ENCODE results near the gene RPS6KA5. TPM values are rescaled to one million over a fixed set of nuclear protein-coding genes. Genes with fewer than 3 reads are reported as not detected.
"Not testable (repeated sequence)": the region's sequence is repeated elsewhere in the genome, so short reads cannot be mapped to it uniquely, and the experiment has no call there.

Gene RPS6KA5
- total RNA-seq, 2 donors from 2014 or later = 8.9 to 10.3 TPM

- intact Hi-C loops (cut with DNase I) = no loop called here
- DNase-seq (ENCODE audit: low spot score) = no peak
- H3K27me3 ChIP-seq (replicated peaks; ENCODE audit: insufficient read depth) = no peaks in the 10 kb centered on the region
- H3K36me3 ChIP-seq = no peaks in the 10 kb centered on the region
- no peaks in the 10 kb centered on the region for H3K9me3 ChIP-seq
- no peaks in the 10 kb centered on the region for H3K4me1 ChIP-seq (replicated peaks)
- H3K4me3 ChIP-seq = no peak overlapping the region
- TF ChIP-seq POLR2A (IDR thresholded peaks at IDR 0.05) (no peak), POLR2AphosphoS5 (IDR thresholded peaks at IDR 0.05) (no peak), CTCF (IDR thresholded peaks at IDR 0.05) (no peak)
- H3K27ac ChIP-seq = no peak overlapping the region
These were observed 104.2 kb downstream of the RPS6KA5 start for GRCh38 chr14:90956273-90956672.

- WGBS = 70% methylated on average over 2 of the region's 2 CpGs
These were observed 106.8 kb downstream of the RPS6KA5 start for GRCh38 chr14:90953643-90954042.

GRCh38 chr14:90943367-90943766, 117.1 kb downstream of the RPS6KA5 start:
- 92% methylated on average over 3 of the region's 3 CpGs for WGBS
- H3K4me1 ChIP-seq (replicated peaks) = no peaks in the 10 kb centered on the region
- TF ChIP-seq POLR2AphosphoS5 (IDR thresholded peaks at IDR 0.05) = no peak
- TF ChIP-seq POLR2A (IDR thresholded peaks at IDR 0.05) = no peak
- TF ChIP-seq CTCF (IDR thresholded peaks at IDR 0.05) = no peak

More at GRCh38 chr14:90953643-90954042, 106.8 kb downstream of the RPS6KA5 start:
- H3K4me1 ChIP-seq (replicated peaks); H3K27ac ChIP-seq; H3K36me3 ChIP-seq; H3K9me3 ChIP-seq; intact Hi-C loops (cut with DNase I); DNase-seq (ENCODE audit: low spot score); H3K4me3 ChIP-seq; H3K27me3 ChIP-seq (replicated peaks; ENCODE audit: insufficient read depth): not testable (repeated sequence)

GRCh38 chr14:90942511-90942910, 117.9 kb downstream of the RPS6KA5 start:
- Histone ChIP-seq H3K27me3 (replicated peaks; ENCODE audit: insufficient read depth) (no peaks in the 10 kb centered on the region), H3K9me3 (no peaks in the 10 kb centered on the region), H3K27ac (no peak overlapping the region), H3K4me3 (no peak overlapping the region), H3K36me3 (no peaks in the 10 kb centered on the region), H3K4me1 (replicated peaks) (no peaks in the 10 kb centered on the region)
- 94% methylated on average over 2 of the region's 2 CpGs for WGBS
- DNase-seq (ENCODE audit: low spot score) = no peak
- TF ChIP-seq POLR2A (IDR thresholded peaks at IDR 0.05) (no peak), CTCF (IDR thresholded peaks at IDR 0.05) (no peak), POLR2AphosphoS5 (IDR thresholded peaks at IDR 0.05) (no peak)
- intact Hi-C loops (cut with DNase I) = no loop called here

More at GRCh38 chr14:90943367-90943766, 117.1 kb downstream of the RPS6KA5 start:
- no peak for DNase-seq (ENCODE audit: low spot score)
- no peak overlapping the region for H3K27ac ChIP-seq
- no peaks in the 10 kb centered on the region for H3K36me3 ChIP-seq
- no peaks in the 10 kb centered on the region for H3K27me3 ChIP-seq (replicated peaks; ENCODE audit: insufficient read depth)
- intact Hi-C loops (cut with DNase I) = no loop called here
- no peaks in the 10 kb centered on the region for H3K9me3 ChIP-seq
- H3K4me3 ChIP-seq = no peak overlapping the region

- H3K4me1 ChIP-seq (replicated peaks) = no peaks in the 10 kb centered on the region
- H3K36me3 ChIP-seq = no peaks in the 10 kb centered on the region
- H3K27me3 ChIP-seq (replicated peaks; ENCODE audit: insufficient read depth) = no peaks in the 10 kb centered on the region
- no peak overlapping the region for H3K27ac ChIP-seq
- no peaks in the 10 kb centered on the region for H3K9me3 ChIP-seq
- TF ChIP-seq POLR2A (IDR thresholded peaks at IDR 0.05) (no peak), POLR2AphosphoS5 (IDR thresholded peaks at IDR 0.05) (no peak), CTCF (IDR thresholded peaks at IDR 0.05) (no peak)
- intact Hi-C loops (cut with DNase I) = no loop called here
- 91% methylated on average over 2 of the region's 2 CpGs for WGBS
- H3K4me3 ChIP-seq = no peak overlapping the region
- no peak for DNase-seq (ENCODE audit: low spot score)
These were observed 118.7 kb downstream of the RPS6KA5 start for GRCh38 chr14:90941706-90942105.
